Heart left ventricle (tissue), 16 donors: ENCODE data around the gene PRKCB. TPM values are rescaled to one million over a fixed set of nuclear protein-coding genes. Genes with fewer than 3 reads are reported as not detected.

Experiments
- ATAC-seq, 4 donors: fragments of 200-7000 bp; cut with Tn5 transposase; one replicate each; pipeline ENCODE4 v1.9.1; 2020 to 2022; ENCODE audit warnings: moderate library complexity in 4 of 4, mild to moderate bottlenecking in 3 of 4, moderate number of reproducible peaks in 1 of 4
- DNase-seq, 5 donors: peaks; one replicate each; pipeline ENCODE4 v3.0.0-alpha.2; 2020
- H3K27ac ChIP-seq, 12 donors: fragments of 200-600 bp; sonication (generic) in 4 of 12; one replicate each; pipeline versions ENCODE4 v1.5.0 to v1.8.0; 2016 to 2022; ENCODE audit warnings: mild to moderate bottlenecking in 2 of 12
- H3K27me3 ChIP-seq, 9 donors: fragments of 200-600 bp; sonication (generic) in 2 of 9; one replicate each; pipeline versions ENCODE4 v1.5.1 to v1.8.0; 2016 to 2022; ENCODE audit warnings: mild to moderate bottlenecking in 3 of 9
- H3K36me3 ChIP-seq, 9 donors: fragments of 200-600 bp; sonication (generic) in 2 of 9; one replicate each; pipeline versions ENCODE4 v1.5.0 to v1.8.0; 2018 to 2022; ENCODE audit warnings: mild to moderate bottlenecking in 2 of 9
- H3K4me1 ChIP-seq, 12 donors: fragments of 200-600 bp; sonication (generic) in 4 of 12; one replicate each; pipeline versions ENCODE4 v1.5.0 to v1.8.0; 2016 to 2022; ENCODE audit warnings: mild to moderate bottlenecking in 3 of 12
- H3K4me3 ChIP-seq, 12 donors: fragments of 200-600 bp; sonication (generic) in 4 of 12; one replicate each; pipeline versions ENCODE4 v1.5.0 to v1.8.0; 2017 to 2022; ENCODE audit warnings: mild to moderate bottlenecking in 9 of 12, moderate library complexity in 4 of 12
- H3K9me3 ChIP-seq, 12 donors: fragments of 200-600 bp; sonication (generic) in 4 of 12; one replicate each; pipeline versions ENCODE4 v1.5.0 to v1.8.0; 2016 to 2022; ENCODE audit warnings: mild to moderate bottlenecking in 1 of 12
- CTCF ChIP-seq, 12 donors: fragments of 200-600 bp; sonication (generic) in 4 of 12; IDR thresholded peaks; one replicate each; pipeline versions ENCODE4 v1.5.0 to v1.8.0; 2018 to 2022; ENCODE audit warnings: antibody characterized with exemption in 12 of 12, mild to moderate bottlenecking in 5 of 12
- POLR2A ChIP-seq, 2 donors: fragments of 450-650 bp; IDR thresholded peaks; one replicate each; pipeline ENCODE4 v1.6.1; 2017; ENCODE audit warnings: antibody characterized with exemption in 2 of 2, mild to moderate bottlenecking in 2 of 2, moderate library complexity in 2 of 2
- WGBS, 4 donors: extraction: QIAGEN DNeasy Blood & Tissue Kit in 2 of 4; methylation state at CpG; one replicate each; pipeline versions ENCODE4 v1.1.5 to v1.1.7; 2013 to 2018; 5-methylcytosine and 5-hydroxymethylcytosine counted together
- intact Hi-C, 10 donors: fragments of 100-400 bp; cut with DNase I; formaldehyde crosslinking; loops; one replicate each; pipeline versions ENCODE4 v1.11.1 to v1.14.2; 2022
- polyA plus RNA-seq, 2 donors: library from polyadenylated mRNA; stranded (reverse); fragments of 200-250 nt; gene quantifications; one replicate each; pipeline ENCODE4 v1.2.3, GENCODE V29; 2013
- total RNA-seq, 9 donors: library from RNA; depleted of rRNA in 2 of 9; stranded (reverse); fragments of >200 nt in 2 of 9; fragmentation: NEBNext Ultra II Directional in 3 of 9; extraction: Animal tissue kit (Norgen Biotek cat#: 25700) in 3 of 9; gene quantifications; one replicate each; pipeline versions ENCODE4 v1.1.0 to v1.2.4, GENCODE V29; 2016 to 2023
- donor health status: ischemic (EF 13 %, LVEDD 7.1; RV severe dilation, severe dysfunction).
- donor health status: healthy with polysubstance abuse.
- donor health status: DM: no; HTN: yes; CAD: no.
- donor health status: DM: no; HTN: no; CAD: no.
- donor health status: ischemic (EF 25% LVEDD 6.9; RV normal size, moderate dysfunction).
- donor health status: ischemic (EF 25% LVEDD 5.7; RV mildly dilated, moderate dysfunction).
- donor health status: healthy.
- donor health status: DM: yes; HTN: yes; CAD: no.
- donor health status: ischemic (EF 35%, LVEDD 5.7; RV mildly dilated, moderate dysfunction).
- donor health status: nonischemic (EF 11% LVEDD 7.7; RV severe dilation, severe dysfunction).
- donor health status: DM: yes; HTN: yes; CAD: no.
- donor health status: PGD.
- donor health status: ischemic (EF 29% LVEDD 5.4; RV normal size, mild dysfunction).
- donor health status: nonischemic (EF 23%, LVEDD 6.1; RV moderate dilation, normal function).

The PRKCB gene
- total and polyA plus RNA-seq, 11 donors: 0.30 to 18.4 (median 1.7) TPM

GRCh38 chr16:24049113-24049512, 213.3 kb downstream of the PRKCB start:
- Histone ChIP-seq H3K36me3 (no peaks in the 10 kb centered on the region), H3K4me3 (no peak overlapping the region), H3K4me1 (no peaks in the 10 kb centered on the region), H3K9me3 (no peaks in the 10 kb centered on the region), H3K27ac (no peak overlapping the region), H3K27me3 (peaks cover 0 to 15% (median 0%) of the 10 kb centered on the region in 9 donors)
- intact Hi-C loops: loop anchor here in 6 of 10 donors (5.0 to 10.0 kb wide), 2 partner anchors 203 to 206 kb away; partner anchors contain the start of gene CACNG3 (in 5 of the 6)
- DNase-seq: no peak
- TF ChIP-seq CTCF (IDR thresholded peaks at IDR 0.05): no peak
- TF ChIP-seq POLR2A (IDR thresholded peaks at IDR 0.05): no peak
- WGBS, 4 donors: 87 to 91% (median 90%) methylated on average over 5 of the region's 5 CpGs
- no peak for ATAC-seq

GRCh38 chr16:24051125-24051524, 215.3 kb downstream of the PRKCB start:
- 62 to 70% (median 68%) methylated on average over 5 of the region's 5 CpGs for WGBS, 4 donors

GRCh38 chr16:24052329-24053098, 216.7 kb downstream of the PRKCB start:
- no peaks in the 10 kb centered on the region for H3K36me3 ChIP-seq
- no peak for ATAC-seq
- no peak for DNase-seq
- peaks cover 0 to 47% (median 4%) of the 10 kb centered on the region in 9 donors for H3K27me3 ChIP-seq
- H3K4me3 ChIP-seq: no peak overlapping the region
- TF ChIP-seq CTCF (IDR thresholded peaks at IDR 0.05) (no peak), POLR2A (IDR thresholded peaks at IDR 0.05) (no peak)
- no peaks in the 10 kb centered on the region for H3K9me3 ChIP-seq
- intact Hi-C loops: no loop called here
- 72 to 79% (median 75%) methylated on average over 9 of the region's 9 CpGs for WGBS, 4 donors
- no peaks in the 10 kb centered on the region for H3K4me1 ChIP-seq
- no peak overlapping the region for H3K27ac ChIP-seq

More at GRCh38 chr16:24051125-24051524, 215.3 kb downstream of the PRKCB start:
- Histone ChIP-seq H3K4me1 (no peaks in the 10 kb centered on the region), H3K27ac (no peak overlapping the region), H3K9me3 (no peaks in the 10 kb centered on the region), H3K4me3 (no peak overlapping the region), H3K36me3 (no peaks in the 10 kb centered on the region), H3K27me3 (peaks cover 0 to 33% (median 0%) of the 10 kb centered on the region in 9 donors)
- ATAC-seq (no peak), DNase-seq (no peak)
- no peak for TF ChIP-seq CTCF (IDR thresholded peaks at IDR 0.05)
- no peak for TF ChIP-seq POLR2A (IDR thresholded peaks at IDR 0.05)
- intact Hi-C loops: no loop called here

GRCh38 chr16:24053099-24053946, 217.5 kb downstream of the PRKCB start:
- intact Hi-C loops: no loop called here
- Histone ChIP-seq H3K36me3 (no peaks in the 10 kb centered on the region), H3K9me3 (no peaks in the 10 kb centered on the region), H3K27ac (no peak overlapping the region), H3K27me3 (peaks cover 0 to 52% (median 4%) of the 10 kb centered on the region in 9 donors), H3K4me1 (no peaks in the 10 kb centered on the region), H3K4me3 (no peak overlapping the region)
- no peak for TF ChIP-seq CTCF (IDR thresholded peaks at IDR 0.05)
- ATAC-seq: no peak
- 84 to 88% (median 85%) methylated on average over 8 of the region's 8 CpGs for WGBS, 4 donors
- no peak for DNase-seq
